IPS-18c (cell line): ENCODE measurements around the gene PHF21B.

ENCODE experiments used
- H3K4me3 ChIP-seq: 2 replicates; pipeline ENCODE4 v1.7.0; 2013; ENCODE audit warnings: low read depth, mild to moderate bottlenecking, low read length, moderate library complexity; ENCODE audit not compliant: insufficient read depth
- H3K9me3 ChIP-seq: one replicate; pipeline ENCODE4 v1.6.1; 2013; ENCODE audit warnings: mild to moderate bottlenecking, low read length, moderate library complexity; ENCODE audit not compliant: control insufficient read depth, insufficient read depth

Gene PHF21B

DNA sequence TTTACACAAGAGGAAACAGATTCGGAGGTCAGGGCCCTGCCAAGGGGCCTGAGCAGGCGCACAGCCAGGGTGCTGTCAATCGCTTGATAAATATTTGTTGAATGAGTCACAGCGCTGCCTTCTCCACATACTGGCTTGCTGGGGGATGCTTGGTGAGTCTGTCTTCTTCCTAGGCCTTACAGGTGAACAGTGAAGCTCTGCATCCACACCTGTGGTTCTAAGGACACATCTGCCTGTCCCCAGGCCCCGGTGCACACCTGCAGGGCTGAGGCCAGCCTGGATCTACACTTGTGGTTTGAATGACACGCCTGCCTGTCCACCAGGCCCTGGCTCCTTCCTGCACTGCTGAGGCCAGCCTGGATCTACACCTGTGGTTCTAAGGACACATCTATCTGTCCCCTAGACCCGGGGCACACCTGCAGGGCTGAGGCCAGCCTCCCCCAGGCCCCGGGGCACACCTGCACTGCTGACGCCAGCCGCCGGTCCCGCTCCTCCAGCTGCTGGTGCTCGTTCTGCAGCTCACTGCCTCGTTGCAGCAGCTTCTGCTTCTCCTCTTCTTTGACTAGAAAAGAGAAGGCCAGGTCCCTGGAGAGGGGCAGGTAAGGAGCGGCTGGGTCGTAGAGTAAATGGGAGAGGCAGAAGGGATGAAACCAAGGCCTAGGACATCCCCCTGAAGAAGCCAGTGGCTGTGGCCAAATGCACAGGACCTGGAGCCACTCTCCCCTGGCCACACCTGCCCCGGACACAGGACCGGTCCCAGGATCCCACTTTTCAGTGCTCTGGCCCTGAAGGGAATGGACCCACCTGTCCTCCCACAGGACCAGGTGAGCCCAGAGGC lies 124.6 kb downstream of the PHF21B start:
- Histone ChIP-seq H3K4me3 (no peak overlapping the region), H3K9me3 (no peaks in the 10 kb centered on the region)

DNA sequence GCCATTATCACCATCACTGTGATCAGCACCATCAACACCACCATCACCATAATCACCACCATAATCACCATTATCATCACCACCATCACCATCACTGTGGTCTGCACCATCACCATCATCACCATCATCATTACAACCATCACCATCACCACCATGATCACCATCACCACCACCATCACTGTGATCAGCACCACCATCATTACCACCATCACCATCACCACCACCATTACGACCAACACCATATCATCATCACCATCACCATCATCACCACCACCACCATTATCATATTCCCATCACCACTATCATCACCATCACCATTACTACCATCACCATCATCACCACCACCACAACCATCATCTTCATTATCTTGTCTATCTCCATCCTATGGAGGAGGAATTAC lies 125.2 kb downstream of the PHF21B start:
- Histone ChIP-seq H3K4me3 (no peak overlapping the region), H3K9me3 (no peaks in the 10 kb centered on the region)

DNA sequence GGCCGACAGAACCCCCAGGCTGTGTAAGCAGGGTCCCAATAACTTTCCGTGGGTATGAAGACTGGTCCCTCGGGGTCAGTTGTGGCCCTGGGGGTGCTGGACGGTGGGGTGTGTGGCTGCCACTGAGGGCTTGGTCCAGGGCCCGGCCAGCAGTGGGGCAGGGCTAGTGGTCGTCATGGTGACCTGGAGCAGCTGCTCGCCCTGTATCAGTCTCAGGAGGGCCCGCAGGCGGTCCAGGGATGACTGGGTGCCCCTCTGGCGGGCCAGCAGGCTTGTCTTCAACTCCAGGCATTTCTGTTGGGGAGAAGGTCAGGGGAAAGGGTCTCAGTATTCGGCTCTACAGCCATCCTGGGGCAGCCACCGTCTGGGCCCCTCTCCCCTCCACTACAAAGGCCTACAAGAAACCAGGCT lies 126.8 kb downstream of the PHF21B start:
- Histone ChIP-seq H3K9me3 (no peaks in the 10 kb centered on the region), H3K4me3 (no peak overlapping the region)

- H3K4me3 ChIP-seq = no peak overlapping the region
Observed at GRCh38 chr22:44882226-44882905, 127.4 kb downstream of the PHF21B start.

DNA sequence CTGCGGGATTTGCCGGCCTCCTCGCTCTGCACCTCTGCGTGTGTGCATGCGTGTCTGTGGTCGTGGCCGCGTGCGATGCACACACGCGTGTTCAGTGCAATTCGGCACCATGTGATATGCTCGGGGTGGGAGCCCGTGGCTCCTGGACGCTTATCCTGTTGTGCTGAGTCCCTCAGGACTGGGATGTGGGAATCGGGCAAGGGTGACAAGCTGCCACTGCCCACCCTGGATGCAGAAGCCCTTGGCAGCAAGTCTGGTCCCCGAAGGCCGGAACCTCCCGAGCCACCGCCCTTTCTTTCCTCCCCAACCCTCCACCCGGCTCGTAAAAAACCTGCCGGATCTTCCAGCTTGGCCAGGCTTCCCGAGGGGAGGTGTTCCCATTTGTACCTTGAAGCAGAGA lies 128.2 kb downstream of the PHF21B start:
- Histone ChIP-seq H3K9me3 (no peaks in the 10 kb centered on the region), H3K4me3 (no peak overlapping the region)

More at GRCh38 chr22:44882226-44882905, 127.4 kb downstream of the PHF21B start:
- H3K9me3 ChIP-seq = no peaks in the 10 kb centered on the region

GRCh38 chr22:44880610-44881290 lies 129.1 kb downstream of the PHF21B start:
- Histone ChIP-seq H3K9me3 (no peaks in the 10 kb centered on the region), H3K4me3 (no peak overlapping the region)

- no peaks in the 10 kb centered on the region for H3K9me3 ChIP-seq
- H3K4me3 ChIP-seq = no peak overlapping the region
Observed at GRCh38 chr22:44879301-44879680, 130.5 kb downstream of the PHF21B start.

- Histone ChIP-seq H3K4me3 (no peak overlapping the region), H3K9me3 (no peaks in the 10 kb centered on the region)
Observed at GRCh38 chr22:44878483-44879300, 131.1 kb downstream of the PHF21B start.

DNA sequence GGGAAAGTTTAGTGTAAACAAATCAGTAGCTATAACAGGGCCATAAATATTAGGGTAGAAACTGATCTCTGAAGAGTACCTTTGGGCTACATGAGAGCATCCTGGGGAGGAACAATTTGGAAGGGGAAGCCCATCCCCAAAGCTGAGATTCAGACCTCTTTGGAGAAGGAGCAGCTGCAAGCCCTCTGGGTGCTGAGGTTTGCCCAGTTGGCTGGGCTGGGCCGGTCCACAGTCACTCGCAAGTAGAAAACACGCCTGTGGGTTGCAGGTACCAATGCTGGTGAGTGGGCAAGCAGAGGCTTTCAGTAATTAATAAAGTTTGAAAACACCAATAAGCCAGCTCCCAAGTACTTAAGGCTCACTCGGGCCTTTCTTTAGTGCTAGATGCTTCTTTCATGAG lies 132.9 kb downstream of the PHF21B start:
- Histone ChIP-seq H3K4me3 (no peak overlapping the region), H3K9me3 (no peaks in the 10 kb centered on the region)

- H3K9me3 ChIP-seq = no peaks in the 10 kb centered on the region
- H3K4me3 ChIP-seq = no peak overlapping the region
Observed at GRCh38 chr22:44871782-44872181, 138.0 kb downstream of the PHF21B start.

DNA sequence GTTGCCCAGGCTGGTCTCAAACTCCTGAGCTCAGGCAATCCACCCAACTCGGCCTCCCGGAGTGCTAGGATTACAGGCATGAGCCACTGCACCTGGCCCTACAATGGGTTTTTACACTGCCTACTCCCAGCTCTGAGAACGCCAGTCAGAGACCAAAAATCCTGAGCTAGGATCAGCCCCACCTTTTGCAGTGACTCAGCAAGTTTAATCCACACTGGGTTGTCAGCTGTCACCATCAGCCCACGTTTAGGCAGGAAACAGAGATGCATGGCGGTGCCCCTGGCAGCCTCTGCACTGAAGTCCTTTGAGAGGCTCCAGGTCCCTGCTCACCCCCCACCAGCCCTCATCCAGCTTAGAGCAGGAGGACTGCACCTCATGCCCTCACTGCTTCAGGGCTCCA lies 139.8 kb downstream of the PHF21B start:
- H3K9me3 ChIP-seq = no peaks in the 10 kb centered on the region
- H3K4me3 ChIP-seq = no peak overlapping the region

DNA sequence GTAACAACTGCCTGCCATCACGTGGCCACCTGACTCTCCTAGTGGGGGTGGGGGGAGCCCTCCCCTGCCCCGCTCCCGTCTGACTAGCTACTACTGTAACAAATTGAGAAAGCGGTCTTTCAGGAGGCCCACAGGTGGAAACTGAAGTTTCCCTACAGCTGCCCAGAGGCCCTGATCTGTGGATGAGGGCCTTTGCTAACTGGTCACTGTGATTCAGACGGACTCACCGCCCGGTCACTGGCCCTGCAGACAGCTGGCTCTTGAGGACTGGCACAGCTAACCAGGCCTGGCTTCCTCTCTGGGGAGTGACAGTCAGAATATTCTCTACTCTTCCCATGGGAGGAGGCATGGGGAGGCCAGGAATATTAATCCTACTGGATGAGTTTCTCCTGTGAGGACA lies 140.6 kb downstream of the PHF21B start:
- Histone ChIP-seq H3K9me3 (no peaks in the 10 kb centered on the region), H3K4me3 (no peak overlapping the region)

- H3K9me3 ChIP-seq = no peaks in the 10 kb centered on the region
- H3K4me3 ChIP-seq = no peak overlapping the region
Observed at GRCh38 chr22:44865193-44866057, 144.4 kb downstream of the PHF21B start.

DNA sequence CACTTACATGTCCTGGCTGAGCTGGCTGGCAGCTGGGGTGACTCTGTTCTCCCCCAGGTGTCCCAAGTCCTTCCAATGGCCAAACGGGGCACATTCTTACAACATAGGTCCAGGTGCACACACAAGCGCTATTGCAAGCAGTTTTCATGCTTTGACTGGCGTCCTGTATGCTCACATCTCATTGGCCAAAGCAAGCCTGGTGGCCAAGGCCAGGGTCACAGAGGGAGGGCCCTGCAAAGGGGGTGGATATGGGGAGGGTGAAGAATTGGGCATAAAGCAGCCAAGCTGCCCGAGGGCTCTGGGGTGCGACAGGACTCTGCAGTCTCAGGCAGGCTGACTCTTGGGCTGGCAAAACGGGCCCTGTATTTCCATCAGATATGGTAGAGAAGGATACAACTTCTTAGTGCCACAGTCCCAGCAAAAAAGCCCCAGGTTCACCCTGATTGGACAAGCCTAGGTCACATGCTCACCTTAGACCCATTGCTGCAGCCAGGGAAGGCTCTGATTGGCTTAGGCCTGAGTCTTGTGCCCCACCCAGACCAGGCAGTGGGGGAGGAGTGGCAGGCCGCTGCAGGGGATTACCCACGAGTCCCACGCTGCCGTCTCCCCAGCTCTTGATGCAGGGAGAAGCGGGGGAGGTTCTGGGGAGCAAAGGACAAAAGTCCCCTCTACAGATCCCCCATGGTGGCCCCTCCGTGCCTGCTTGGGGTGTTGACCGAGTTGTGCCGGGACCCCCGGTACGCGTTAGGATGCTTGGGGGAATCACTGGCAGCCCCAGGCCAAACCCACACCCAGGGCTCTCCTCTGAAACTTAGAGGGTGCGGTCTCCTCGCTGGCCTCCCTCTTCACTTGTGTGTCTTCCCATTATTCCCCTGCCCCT lies 146.6 kb downstream of the PHF21B start:
- no peak overlapping the region for H3K4me3 ChIP-seq
- no peaks in the 10 kb centered on the region for H3K9me3 ChIP-seq

GRCh38 chr22:44862281-44862680 lies 147.5 kb downstream of the PHF21B start:
- H3K9me3 ChIP-seq = no peaks in the 10 kb centered on the region
- H3K4me3 ChIP-seq = no peak overlapping the region

DNA sequence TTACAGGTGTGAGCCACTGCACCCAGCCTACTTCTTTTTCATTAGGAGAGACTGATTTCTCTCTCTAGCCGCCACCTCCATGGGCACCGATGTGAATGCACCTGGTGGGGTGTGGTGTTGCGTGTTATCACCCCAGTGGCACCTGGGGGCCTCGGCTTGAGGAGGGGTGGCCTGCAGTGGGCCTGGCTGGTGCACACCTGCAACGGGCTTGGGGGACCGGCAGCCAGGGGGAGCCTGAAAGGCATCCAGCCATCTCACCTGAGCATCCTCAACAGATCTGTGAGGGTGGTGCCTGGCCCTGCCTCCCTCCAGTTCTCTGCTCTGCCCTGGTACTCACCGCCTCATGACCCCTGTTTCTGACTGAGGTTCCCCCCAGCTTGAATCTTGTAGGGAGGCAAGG lies 148.6 kb downstream of the PHF21B start:
- H3K9me3 ChIP-seq = no peaks in the 10 kb centered on the region

More for the DNA sequence above, 148.6 kb downstream of the PHF21B start:
- H3K4me3 ChIP-seq = no peak overlapping the region
